GM12878 (cell line): ENCODE measurements around the gene PATZ1.

ENCODE experiments used
- ATF7 ChIP-seq: fragments of 450-650 bp; IDR thresholded peaks from 2 replicates; pipeline ENCODE4 v1.6.1; 2016; ENCODE audit warnings: low read depth, mild to moderate bottlenecking
- NFIC ChIP-seq: IDR thresholded peaks from 2 replicates; pipeline ENCODE4 v1.6.1; 2012; ENCODE audit warnings: low read depth, mild to moderate bottlenecking, inconsistent platforms, low read length, moderate library complexity

DNA sequence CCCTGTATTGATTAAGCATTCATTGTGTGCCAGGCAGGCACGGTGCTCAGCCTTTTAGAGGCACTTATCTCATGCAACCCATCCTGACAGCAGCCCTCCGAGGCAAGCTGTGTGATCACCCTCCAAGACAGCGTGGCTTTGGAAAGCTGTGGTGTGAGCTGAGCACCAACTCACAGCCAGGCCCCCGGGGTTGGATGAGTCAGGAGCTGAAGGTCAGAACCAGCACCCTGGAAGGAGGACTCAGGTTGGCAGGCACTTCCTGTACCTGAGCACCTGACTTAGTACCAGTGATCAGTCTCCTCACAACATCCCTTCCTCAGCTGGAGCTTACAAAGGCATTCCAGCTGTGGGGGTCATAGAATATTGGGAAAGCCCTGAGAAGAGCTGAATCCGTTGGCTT lies 9.0 kb downstream of the PATZ1 start:
- TF ChIP-seq NFIC (no peak), ATF7 (no peak)
